ENCODE measurements around the gene LIPK. TPM values are rescaled to one million over a fixed set of nuclear protein-coding genes. Genes with fewer than 3 reads are reported as not detected.

Gene LIPK
- polyA plus RNA-seq, 1 of the 3 experiments (the other 2 are of a cell fraction) = not detected

GRCh38 chr10:88676283-88677060 lies 29.6 kb upstream of the LIPK start:
- Histone ChIP-seq H3K4me2 (no peak overlapping the region), H3K9me3 (no peaks in the 10 kb centered on the region), H4K20me1 (ENCODE audit: insufficient read depth) (no peaks in the 10 kb centered on the region), H3K36me3 (replicated peaks in 1 of 2; ENCODE audit: control insufficient read depth in 1 of 2, insufficient read depth in 2 of 2, low read length in 1 of 2) (no peaks in the 10 kb centered on the region), H2AFZ (ENCODE audit: low read depth) (0 out of 2 replicates have a peak overlapping the region, but pooled peaks have one; percentile 22), H3K9ac (no peak overlapping the region), H3K4me3 (ENCODE audit: low read depth in 2 of 2, low read length in 1 of 2) (no peak overlapping the region), H3F3A (replicated peaks; ENCODE audit: insufficient read depth) (no peaks in the 10 kb centered on the region), H3K27ac (ENCODE audit: low read depth in 2 of 2, low read length in 1 of 2) (no peak overlapping the region), H3K27me3 (ENCODE audit: insufficient read depth) (no peaks in the 10 kb centered on the region), H3K79me2 (ENCODE audit: insufficient read depth) (no peaks in the 10 kb centered on the region), H3K9me2 (no peaks in the 10 kb centered on the region), H3K4me1 (ENCODE audit: control insufficient read depth in 1 of 2, insufficient read depth in 2 of 2, low read depth in 1 of 2, low read length in 1 of 2) (no peaks in the 10 kb centered on the region)
- ChIA-PET CTCF (interaction anchor here (1.0 to 2.1 kb wide), 5 partner anchors 11 to 257 kb away, joined by 3 to 13 read pairs (median 5); no protein-coding TSS in a partner anchor), POLR2A (no interaction called here)
- no peak for TF ChIP-seq GABPA (IDR thresholded peaks at IDR 0.05; ENCODE audit: low read depth)
- TF ChIP-seq SMC3 (IDR thresholded peaks at IDR 0.05; ENCODE audit: low read depth, low read length) = no peak
- no peak for TF ChIP-seq RFX5 (IDR thresholded peaks at IDR 0.05; ENCODE audit: low read length)
- no peak for TF ChIP-seq TAF1 (IDR thresholded peaks at IDR 0.05; ENCODE audit: borderline replicate concordance, low read depth, low read length)
- no peak for TF ChIP-seq RXRA (IDR thresholded peaks at IDR 0.05; ENCODE audit: borderline replicate concordance, low read depth)
- TF ChIP-seq MXI1 (IDR thresholded peaks at IDR 0.05; ENCODE audit: low read depth, low read length) = no peak
- no peak for TF ChIP-seq MEF2A (IDR thresholded peaks at IDR 0.05; ENCODE audit: borderline replicate concordance, low read depth)
- TF ChIP-seq ZBTB33 (IDR thresholded peaks at IDR 0.05; ENCODE audit: borderline replicate concordance, low read depth) = no peak
- no peak for TF ChIP-seq FOXM1 (IDR thresholded peaks at IDR 0.05; ENCODE audit: low read depth)
- 88% methylated on average over 4 of the region's 4 CpGs for WGBS (ENCODE audit: low lambda C conversion rate)
- no peak for DNase-seq

- TF ChIP-seq MAX (IDR thresholded peaks at IDR 0.05; ENCODE audit: low read depth) (no peak), REST (IDR thresholded peaks at IDR 0.05; ENCODE audit: low read depth, low read length) (no peak), MXI1 (IDR thresholded peaks at IDR 0.05; ENCODE audit: low read depth, low read length) (no peak), PBX3 (IDR thresholded peaks at IDR 0.05) (no peak), GATA2 (CRISPR knock-in tag; IDR thresholded peaks at IDR 0.05) (no peak), EP300 (IDR thresholded peaks at IDR 0.05; ENCODE audit: borderline replicate concordance in 1 of 2, low read depth in 1 of 2, low read length in 1 of 2) (no peak), IRF3 (IDR thresholded peaks at IDR 0.05; ENCODE audit: low read depth, low read length) (no peak), USF2 (IDR thresholded peaks at IDR 0.05; ENCODE audit: borderline replicate concordance, low read depth, low read length) (no peak), MEF2A (IDR thresholded peaks at IDR 0.05; ENCODE audit: borderline replicate concordance, low read depth) (no peak)
- Histone ChIP-seq H3K4me2 (no peak overlapping the region), H3K4me1 (ENCODE audit: control insufficient read depth in 1 of 2, insufficient read depth in 2 of 2, low read depth in 1 of 2, low read length in 1 of 2) (no peaks in the 10 kb centered on the region; a peak in 1 of 4 replicates), H3K27me3 (ENCODE audit: insufficient read depth) (no peaks in the 10 kb centered on the region), H4K20me1 (ENCODE audit: insufficient read depth) (no peaks in the 10 kb centered on the region), H3K27ac (ENCODE audit: low read depth in 2 of 2, low read length in 1 of 2) (no peak overlapping the region), H3K4me3 (ENCODE audit: low read depth in 2 of 2, low read length in 1 of 2) (no peak overlapping the region), H3K36me3 (replicated peaks in 1 of 2; ENCODE audit: control insufficient read depth in 1 of 2, insufficient read depth in 2 of 2, low read length in 1 of 2) (no peaks in the 10 kb centered on the region), H3F3A (replicated peaks; ENCODE audit: insufficient read depth) (no peaks in the 10 kb centered on the region), H3K79me2 (ENCODE audit: insufficient read depth) (no peaks in the 10 kb centered on the region), H3K9ac (no peak overlapping the region), H3K9me3 (no peaks in the 10 kb centered on the region), H3K9me2 (no peaks in the 10 kb centered on the region), H2AFZ (ENCODE audit: low read depth) (no peak overlapping the region)
- DNase-seq = no peak
- ChIA-PET POLR2A (no interaction called here), CTCF (interaction anchor here (0.5 to 1.6 kb wide), 2 partner anchors 9 to 11 kb away, joined by 3 read pairs; no protein-coding TSS in a partner anchor)
- 89% methylated on average over 4 of the region's 4 CpGs for WGBS (ENCODE audit: low lambda C conversion rate)
Observed at GRCh38 chr10:88680958-88681357, 25.1 kb upstream of the LIPK start.
